Measurements from ENCODE around the gene SIM1. TPM values are rescaled to one million over a fixed set of nuclear protein-coding genes. Genes with fewer than 3 reads are reported as not detected.

The SIM1 gene
- total and polyA plus RNA-seq, 4 donors: not detected

GRCh38 chr6:100453701-100454521 is 10.8 kb downstream of the SIM1 start:
- H3K36me3 ChIP-seq (ENCODE audit: control insufficient read depth in 4 of 4, insufficient read depth in 4 of 4, low read length in 4 of 4): no peaks in the 10 kb centered on the region
- WGBS, 2 donors: 7 to 9% methylated on average over 36 of the region's 36 CpGs
- peaks cover 8 to 98% (median 95%) of the 10 kb centered on the region in 3 donors for H3K27me3 ChIP-seq (ENCODE audit: control insufficient read depth in 3 of 3, insufficient read depth in 3 of 3, low read length in 2 of 3)
- ATAC-seq (ENCODE audit: insufficient read depth, low FRiP score) (no peak), DNase-seq (peak in 2 of 3 donors; percentile 34 to 41)
- TF ChIP-seq, protein P1, sequence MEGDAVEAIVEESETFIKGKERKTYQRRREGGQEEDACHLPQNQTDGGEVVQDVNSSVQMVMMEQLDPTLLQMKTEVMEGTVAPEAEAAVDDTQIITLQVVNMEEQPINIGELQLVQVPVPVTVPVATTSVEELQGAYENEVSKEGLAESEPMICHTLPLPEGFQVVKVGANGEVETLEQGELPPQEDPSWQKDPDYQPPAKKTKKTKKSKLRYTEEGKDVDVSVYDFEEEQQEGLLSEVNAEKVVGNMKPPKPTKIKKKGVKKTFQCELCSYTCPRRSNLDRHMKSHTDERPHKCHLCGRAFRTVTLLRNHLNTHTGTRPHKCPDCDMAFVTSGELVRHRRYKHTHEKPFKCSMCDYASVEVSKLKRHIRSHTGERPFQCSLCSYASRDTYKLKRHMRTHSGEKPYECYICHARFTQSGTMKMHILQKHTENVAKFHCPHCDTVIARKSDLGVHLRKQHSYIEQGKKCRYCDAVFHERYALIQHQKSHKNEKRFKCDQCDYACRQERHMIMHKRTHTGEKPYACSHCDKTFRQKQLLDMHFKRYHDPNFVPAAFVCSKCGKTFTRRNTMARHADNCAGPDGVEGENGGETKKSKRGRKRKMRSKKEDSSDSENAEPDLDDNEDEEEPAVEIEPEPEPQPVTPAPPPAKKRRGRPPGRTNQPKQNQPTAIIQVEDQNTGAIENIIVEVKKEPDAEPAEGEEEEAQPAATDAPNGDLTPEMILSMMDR (IDR thresholded peaks at IDR 0.05; ENCODE audit: control extremely low read depth, extremely low read depth): no peak
- H3K9me3 ChIP-seq (ENCODE audit: control insufficient read depth in 4 of 4, insufficient read depth in 3 of 4, low read length in 3 of 4): peaks cover 0 to 39% (median 0%) of the 10 kb centered on the region in 4 donors
- H3K4me1 ChIP-seq (ENCODE audit: control insufficient read depth in 5 of 5, insufficient read depth in 5 of 5, low read length in 5 of 5): peaks cover 0 to 4% (median 3%) of the 10 kb centered on the region in 5 donors
- no peak overlapping the region for H3K9ac ChIP-seq (ENCODE audit: insufficient read depth in 1 of 2, low read length in 2 of 2)
- H3K27ac ChIP-seq (ENCODE audit: low read depth in 1 of 2, low read length in 1 of 2): no peak overlapping the region
- no peak overlapping the region for H3K4me3 ChIP-seq

- Histone ChIP-seq H3K27ac (ENCODE audit: low read depth in 1 of 2, low read length in 1 of 2) (no peak overlapping the region), H3K36me3 (ENCODE audit: control insufficient read depth in 4 of 4, insufficient read depth in 4 of 4, low read length in 4 of 4) (no peaks in the 10 kb centered on the region), H3K9me3 (ENCODE audit: control insufficient read depth in 4 of 4, insufficient read depth in 3 of 4, low read length in 3 of 4) (peaks cover 0 to 40% (median 0%) of the 10 kb centered on the region in 4 donors), H3K27me3 (ENCODE audit: control insufficient read depth in 3 of 3, insufficient read depth in 3 of 3, low read length in 2 of 3) (peaks cover 8 to 98% (median 95%) of the 10 kb centered on the region in 3 donors), H3K9ac (ENCODE audit: insufficient read depth in 1 of 2, low read length in 2 of 2) (no peak overlapping the region), H3K4me1 (ENCODE audit: control insufficient read depth in 5 of 5, insufficient read depth in 5 of 5, low read length in 5 of 5) (peaks cover 0 to 4% (median 0%) of the 10 kb centered on the region in 5 donors), H3K4me3 (no peak overlapping the region)
- ATAC-seq (ENCODE audit: insufficient read depth, low FRiP score): no peak
- 8 to 13% methylated on average over 3 of the region's 3 CpGs for WGBS, 2 donors
- TF ChIP-seq, protein P1 (IDR thresholded peaks at IDR 0.05; ENCODE audit: control extremely low read depth, extremely low read depth): no peak
- DNase-seq: no peak
Observed at GRCh38 chr6:100452998-100453397, 11.7 kb downstream of the SIM1 start.

- 60 to 73% methylated on average over 1 of the region's 1 CpG for WGBS, 2 donors
Observed at GRCh38 chr6:100451577-100451976, 13.1 kb downstream of the SIM1 start.

More at GRCh38 chr6:100451577-100451976, 13.1 kb downstream of the SIM1 start:
- ATAC-seq (ENCODE audit: insufficient read depth, low FRiP score) (no peak), DNase-seq (no peak)
- no peaks in the 10 kb centered on the region for H3K36me3 ChIP-seq (ENCODE audit: control insufficient read depth in 4 of 4, insufficient read depth in 4 of 4, low read length in 4 of 4)
- H3K4me1 ChIP-seq (ENCODE audit: control insufficient read depth in 5 of 5, insufficient read depth in 5 of 5, low read length in 5 of 5): peaks cover 0 to 13% (median 7%) of the 10 kb centered on the region in 5 donors
- H3K9ac ChIP-seq (ENCODE audit: insufficient read depth in 1 of 2, low read length in 2 of 2): no peak overlapping the region
- TF ChIP-seq, protein P1 (IDR thresholded peaks at IDR 0.05; ENCODE audit: control extremely low read depth, extremely low read depth): no peak
- peaks cover 8 to 98% (median 95%) of the 10 kb centered on the region in 3 donors for H3K27me3 ChIP-seq (ENCODE audit: control insufficient read depth in 3 of 3, insufficient read depth in 3 of 3, low read length in 2 of 3)
- no peak overlapping the region for H3K27ac ChIP-seq (ENCODE audit: low read depth in 1 of 2, low read length in 1 of 2)
- H3K9me3 ChIP-seq (ENCODE audit: control insufficient read depth in 4 of 4, insufficient read depth in 3 of 4, low read length in 3 of 4): peaks cover 0 to 39% (median 0%) of the 10 kb centered on the region in 4 donors
- H3K4me3 ChIP-seq: no peak overlapping the region
